ENCODE data around the gene RERE. TPM values are rescaled to one million over a fixed set of nuclear protein-coding genes. Genes with fewer than 3 reads are reported as not detected.

Gene RERE
- total RNA-seq, 1 experiment from 2014 or later: 40.6 TPM

GRCh38 chr1:8745749-8746390 is 71.6 kb downstream of the RERE start:
- Histone ChIP-seq H3K27ac (ENCODE audit: low read depth, low read length) (no peak overlapping the region), H3K9ac (ENCODE audit: low read length) (no peak overlapping the region), H3K36me3 (ENCODE audit: control insufficient read depth in 1 of 2, insufficient read depth in 2 of 2, low read length in 2 of 2) (no peaks in the 10 kb centered on the region), H2AFZ (ENCODE audit: low read depth, low read length, poor library complexity, severe bottlenecking) (no peak overlapping the region), H3K79me2 (ENCODE audit: insufficient read depth, low read length) (no peaks in the 10 kb centered on the region; the same call in 1 of the 2 replicates), H3K9me2 (ENCODE audit: insufficient read depth) (no peaks in the 10 kb centered on the region), H3K4me1 (ENCODE audit: control insufficient read depth in 1 of 2, insufficient read depth in 2 of 2, low read length in 2 of 2) (no peaks in the 10 kb centered on the region), H3K9me3 (ENCODE audit: control insufficient read depth in 1 of 2, insufficient read depth in 1 of 2, low read depth in 1 of 2, low read length in 2 of 2) (no peaks in the 10 kb centered on the region), H3K4me2 (ENCODE audit: low read length) (no peak overlapping the region), H3K4me3 (replicated peaks in 1 of 2; ENCODE audit: low read depth in 1 of 2, low read length in 2 of 2) (no peak overlapping the region), H3K27me3 (ENCODE audit: insufficient read depth, low read length) (no peaks in the 10 kb centered on the region), H4K20me1 (ENCODE audit: insufficient read depth) (no peaks in the 10 kb centered on the region)
- CTCF ChIA-PET: no interaction called here
- TF ChIP-seq CTCF (IDR thresholded peaks at IDR 0.05 in 2 of 3, conservative IDR thresholded peaks at IDR 0.05 in 1 of 3; ENCODE audit: borderline replicate concordance in 1 of 3, insufficient read depth in 1 of 3, low read depth in 2 of 3, low read length in 2 of 3) (no peak), ELF1 (IDR thresholded peaks at IDR 0.05; ENCODE audit: borderline replicate concordance, low read depth) (no peak), ZFX (IDR thresholded peaks at IDR 0.05) (no peak), EZH2 (IDR thresholded peaks at IDR 0.05) (no peak)
- DNase-seq (ENCODE audit: low read depth, low spot score): no peak
- no peak for ATAC-seq
- intact Hi-C loops (cut with micrococcal nuclease): no loop called here
- RAD21 ChIA-PET (ENCODE audit: low non-redundant PET in 1 of 2, low total read pairs in 2 of 2, uncharacterized antibody in 2 of 2, unreplicated experiment in 2 of 2): no interaction called here
- no TSS peak for BruUV-seq (replicated peaks)
- POLR2A ChIA-PET: no interaction called here

GRCh38 chr1:8745346-8745745 is 72.1 kb downstream of the RERE start:
- Histone ChIP-seq H4K20me1 (ENCODE audit: insufficient read depth) (no peaks in the 10 kb centered on the region), H3K4me2 (ENCODE audit: low read length) (no peak overlapping the region), H3K4me1 (ENCODE audit: control insufficient read depth in 1 of 2, insufficient read depth in 2 of 2, low read length in 2 of 2) (no peaks in the 10 kb centered on the region), H3K9me2 (ENCODE audit: insufficient read depth) (no peaks in the 10 kb centered on the region), H3K27me3 (ENCODE audit: insufficient read depth, low read length) (no peaks in the 10 kb centered on the region), H3K9me3 (ENCODE audit: control insufficient read depth in 1 of 2, insufficient read depth in 1 of 2, low read depth in 1 of 2, low read length in 2 of 2) (no peaks in the 10 kb centered on the region), H3K36me3 (ENCODE audit: control insufficient read depth in 1 of 2, insufficient read depth in 2 of 2, low read length in 2 of 2) (no peaks in the 10 kb centered on the region), H2AFZ (ENCODE audit: low read depth, low read length, poor library complexity, severe bottlenecking) (no peak overlapping the region), H3K4me3 (replicated peaks in 1 of 2; ENCODE audit: low read depth in 1 of 2, low read length in 2 of 2) (no peak overlapping the region), H3K27ac (ENCODE audit: low read depth, low read length) (no peak overlapping the region), H3K9ac (ENCODE audit: low read length) (no peak overlapping the region), H3K79me2 (ENCODE audit: insufficient read depth, low read length) (no peaks in the 10 kb centered on the region; the same call in 1 of the 2 replicates)
- DNase-seq (ENCODE audit: low read depth, low spot score): no peak
- CTCF ChIA-PET: no interaction called here
- POLR2A ChIA-PET: no interaction called here
- RAD21 ChIA-PET (ENCODE audit: low non-redundant PET in 1 of 2, low total read pairs in 2 of 2, uncharacterized antibody in 2 of 2, unreplicated experiment in 2 of 2): no interaction called here
- TF ChIP-seq FOSL1 (IDR thresholded peaks at IDR 0.05; ENCODE audit: low read depth): no peak
- TF ChIP-seq ZFX (IDR thresholded peaks at IDR 0.05): no peak
- no peak for TF ChIP-seq YY1 (IDR thresholded peaks at IDR 0.05; ENCODE audit: extremely low read depth, insufficient replicate concordance, low read depth, low read length)
- no peak for TF ChIP-seq CEBPB (IDR thresholded peaks at IDR 0.05; ENCODE audit: low read depth)
- TF ChIP-seq MAX (IDR thresholded peaks at IDR 0.05): no peak
- TF ChIP-seq, protein P1, sequence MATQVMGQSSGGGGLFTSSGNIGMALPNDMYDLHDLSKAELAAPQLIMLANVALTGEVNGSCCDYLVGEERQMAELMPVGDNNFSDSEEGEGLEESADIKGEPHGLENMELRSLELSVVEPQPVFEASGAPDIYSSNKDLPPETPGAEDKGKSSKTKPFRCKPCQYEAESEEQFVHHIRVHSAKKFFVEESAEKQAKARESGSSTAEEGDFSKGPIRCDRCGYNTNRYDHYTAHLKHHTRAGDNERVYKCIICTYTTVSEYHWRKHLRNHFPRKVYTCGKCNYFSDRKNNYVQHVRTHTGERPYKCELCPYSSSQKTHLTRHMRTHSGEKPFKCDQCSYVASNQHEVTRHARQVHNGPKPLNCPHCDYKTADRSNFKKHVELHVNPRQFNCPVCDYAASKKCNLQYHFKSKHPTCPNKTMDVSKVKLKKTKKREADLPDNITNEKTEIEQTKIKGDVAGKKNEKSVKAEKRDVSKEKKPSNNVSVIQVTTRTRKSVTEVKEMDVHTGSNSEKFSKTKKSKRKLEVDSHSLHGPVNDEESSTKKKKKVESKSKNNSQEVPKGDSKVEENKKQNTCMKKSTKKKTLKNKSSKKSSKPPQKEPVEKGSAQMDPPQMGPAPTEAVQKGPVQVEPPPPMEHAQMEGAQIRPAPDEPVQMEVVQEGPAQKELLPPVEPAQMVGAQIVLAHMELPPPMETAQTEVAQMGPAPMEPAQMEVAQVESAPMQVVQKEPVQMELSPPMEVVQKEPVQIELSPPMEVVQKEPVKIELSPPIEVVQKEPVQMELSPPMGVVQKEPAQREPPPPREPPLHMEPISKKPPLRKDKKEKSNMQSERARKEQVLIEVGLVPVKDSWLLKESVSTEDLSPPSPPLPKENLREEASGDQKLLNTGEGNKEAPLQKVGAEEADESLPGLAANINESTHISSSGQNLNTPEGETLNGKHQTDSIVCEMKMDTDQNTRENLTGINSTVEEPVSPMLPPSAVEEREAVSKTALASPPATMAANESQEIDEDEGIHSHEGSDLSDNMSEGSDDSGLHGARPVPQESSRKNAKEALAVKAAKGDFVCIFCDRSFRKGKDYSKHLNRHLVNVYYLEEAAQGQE (IDR thresholded peaks at IDR 0.05; ENCODE audit: low read depth): no peak
- TF ChIP-seq CBX3 (IDR thresholded peaks at IDR 0.05; ENCODE audit: low read depth): no peak
- TF ChIP-seq JUND (IDR thresholded peaks at IDR 0.05): no peak
- TF ChIP-seq ZNF274 (IDR thresholded peaks at IDR 0.05; ENCODE audit: low read depth, low read length): no peak
- TF ChIP-seq EZH2phosphoT487 (IDR thresholded peaks at IDR 0.05; ENCODE audit: borderline replicate concordance): no peak
- BruUV-seq (replicated peaks): no TSS peak
- intact Hi-C loops (cut with micrococcal nuclease): no loop called here
- ATAC-seq: no peak
